DND-41 (cell line): ENCODE data around the gene RPH3AL.

Experiments
- CTCF ChIP-seq: IDR thresholded peaks from 2 replicates; pipeline ENCODE4 v1.5.1; 2012; ENCODE audit warnings: borderline replicate concordance, low read length, moderate library complexity, mild to moderate bottlenecking; ENCODE audit not compliant: poor library complexity, severe bottlenecking; ENCODE audit errors: extremely low read depth
- EZH2 ChIP-seq: IDR thresholded peaks from 3 replicates; pipeline ENCODE4 v1.6.1; 2012; ENCODE audit warnings: borderline replicate concordance, low read depth, mild to moderate bottlenecking, moderate library complexity, low read length, inconsistent platforms; ENCODE audit not compliant: severe bottlenecking

DNA sequence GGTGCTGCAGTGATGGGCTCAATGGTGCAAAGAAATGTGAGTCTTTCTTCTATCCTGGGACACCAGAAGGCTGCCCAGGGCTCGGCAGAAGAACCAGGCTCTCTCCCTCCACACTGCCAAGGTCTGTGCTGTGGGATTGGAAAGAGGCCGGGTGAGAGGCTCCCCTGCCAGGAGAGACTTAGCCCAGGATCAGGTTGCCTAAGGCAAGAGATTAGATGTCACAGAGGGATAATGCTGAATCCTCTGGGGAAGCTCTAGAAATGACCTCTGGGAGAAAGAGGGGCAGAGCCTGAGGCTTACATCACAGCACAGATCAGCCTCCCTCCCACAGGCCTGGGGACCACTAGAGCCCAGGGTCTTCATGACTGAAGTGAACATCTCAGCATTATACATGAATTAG is 165.5 kb downstream of the RPH3AL start:
- TF ChIP-seq CTCF (no peak), EZH2 (no peak)
